B cell (primary cell): ENCODE results near the gene DDI2.

Experiments
- CTCF ChIP-seq: fragments of 200-600 bp; IDR thresholded peaks from one replicate; pipeline ENCODE4 v1.8.0; 2022; ENCODE audit warnings: antibody characterized with exemption, mild to moderate bottlenecking
- EZH2 ChIP-seq: IDR thresholded peaks from 2 replicates; pipeline ENCODE4 v1.6.1; 2012; ENCODE audit warnings: borderline replicate concordance, low read depth, mild to moderate bottlenecking, moderate library complexity, low read length; ENCODE audit not compliant: insufficient read depth, poor library complexity, severe bottlenecking

GRCh38 chr1:15667362-15667761, 50.1 kb downstream of the DDI2 start:
- TF ChIP-seq CTCF, result no peak
- TF ChIP-seq EZH2, result no peak
